SK-N-SH (cell line): ENCODE results near the gene PBOV1. TPM values are rescaled to one million over a fixed set of nuclear protein-coding genes. Genes with fewer than 3 reads are reported as not detected.

ENCODE experiments used
- CTCF ChIA-PET: fragments of 300-600, 350-600 bp; formaldehyde crosslinking; extraction: SDS; loops from one replicate; lab custom pipeline; 2021; lab: Yijun Ruan, JAX
- POLR2A ChIA-PET: fragments of 350-600 bp; sonication (Branson Sonifier 250); formaldehyde crosslinking; extraction: SDS; loops from one replicate; lab custom pipeline; 2020; ENCODE audit warnings: antibody characterized with exemption, inconsistent platforms; lab: Yijun Ruan, JAX
- DNase-seq: peaks from one replicate; pipeline ENCODE4 v3.0.0; 2012
- H2AFZ ChIP-seq: fragments of 200-600 bp; sonication (generic); 2 replicates; pipeline ENCODE4 v1.8.1; 2016; ENCODE audit warnings: antibody characterized with exemption, mild to moderate bottlenecking, low read depth
- H3F3A ChIP-seq: fragments of 200-600 bp; sonication (generic); replicated peaks from 2 replicates; pipeline ENCODE3; 2016; ENCODE audit warnings: antibody characterized with exemption, mild to moderate bottlenecking; ENCODE audit not compliant: insufficient read depth
- H3K27ac ChIP-seq, 2 experiments: fragments of 200-500 bp in 1 of 2; fragments of 200-600 bp in 1 of 2; sonication (Bioruptor generic) in 1 of 2; sonication (generic), shearing (Covaris generic) in 1 of 2; 2 replicates each; pipeline versions ENCODE4 v1.5.1 to v1.6.1; 2014 to 2016; ENCODE audit warnings: low read depth in 2 of 2, inconsistent platforms in 1 of 2, low read length in 1 of 2, mild to moderate bottlenecking in 1 of 2, mixed read lengths in 1 of 2
- H3K27me3 ChIP-seq: fragments of 200-600 bp; sonication (generic), shearing (Covaris generic); 2 replicates; pipeline ENCODE4 v1.6.1; 2016; ENCODE audit warnings: mixed run types; ENCODE audit not compliant: insufficient read depth
- H3K36me3 ChIP-seq, 2 experiments: fragments of 200-500 bp in 1 of 2; fragments of 200-600 bp in 1 of 2; sonication (Bioruptor generic) in 1 of 2; sonication (generic) in 1 of 2; replicated peaks in 1 of 2; 2 replicates each; pipeline versions ENCODE3 to v1.5.1; 2014 to 2016; ENCODE audit warnings: low read length in 1 of 2, mild to moderate bottlenecking in 1 of 2; ENCODE audit not compliant: insufficient read depth in 2 of 2, control insufficient read depth in 1 of 2
- H3K4me1 ChIP-seq, 2 experiments: fragments of 200-500 bp in 1 of 2; fragments of 200-600 bp in 1 of 2; sonication (Bioruptor generic) in 1 of 2; sonication (generic), shearing (Covaris generic) in 1 of 2; 2 replicates each; pipeline versions ENCODE4 v1.5.1 to v1.6.1; 2014 to 2016; ENCODE audit warnings: low read depth in 1 of 2, low read length in 1 of 2, mixed run types in 1 of 2; ENCODE audit not compliant: insufficient read depth in 2 of 2, control insufficient read depth in 1 of 2
- H3K4me2 ChIP-seq: fragments of 200-600 bp; sonication (generic), shearing (Covaris generic); 2 replicates; pipeline ENCODE4 v1.6.1; 2017; ENCODE audit warnings: mixed run types
- H3K4me3 ChIP-seq, 2 experiments: fragments of 200-500 bp in 1 of 2; fragments of 200-600 bp in 1 of 2; sonication (Bioruptor generic) in 1 of 2; sonication (generic), shearing (Covaris generic) in 1 of 2; 2 replicates each; pipeline versions ENCODE4 v1.5.1 to v1.8.1; 2014 to 2016; ENCODE audit warnings: low read depth in 2 of 2, inconsistent platforms in 1 of 2, low read length in 1 of 2, mild to moderate bottlenecking in 1 of 2, mixed read lengths in 1 of 2, moderate library complexity in 1 of 2
- H3K79me2 ChIP-seq: fragments of 200-600 bp; sonication (generic); 2 replicates; pipeline ENCODE4 v1.8.1; 2017; ENCODE audit warnings: mild to moderate bottlenecking; ENCODE audit not compliant: insufficient read depth
- H3K9ac ChIP-seq: fragments of 200-600 bp; sonication (generic); 2 replicates; pipeline ENCODE4 v1.6.1; 2017; ENCODE audit warnings: mixed run types
- H3K9me2 ChIP-seq: fragments of 200-600 bp; sonication (generic); 2 replicates; pipeline ENCODE4 v1.6.1; 2017; ENCODE audit warnings: mixed run types
- H3K9me3 ChIP-seq: fragments of 200-600 bp; sonication (generic); 2 replicates; pipeline ENCODE4 v1.6.1; 2017; ENCODE audit warnings: mixed run types, mild to moderate bottlenecking, moderate library complexity
- H4K20me1 ChIP-seq: fragments of 200-600 bp; sonication (generic); 2 replicates; pipeline ENCODE4 v1.6.1; 2017; ENCODE audit warnings: mild to moderate bottlenecking, mixed run types; ENCODE audit not compliant: insufficient read depth
- CHD2 ChIP-seq: fragments of 150-350 bp; IDR thresholded peaks from 2 replicates; pipeline ENCODE4 v1.6.1; 2018; ENCODE audit warnings: low read length; ENCODE audit not compliant: partially characterized antibody
- ELF1 ChIP-seq: IDR thresholded peaks from 2 replicates; pipeline ENCODE4 v1.4.0; 2012
- FOXJ3 ChIP-seq: sonication (generic); formaldehyde crosslinking; IDR thresholded peaks from 2 replicates; pipeline ENCODE4 v1.5.1; 2020; ENCODE audit warnings: mild to moderate bottlenecking, missing genetic modification reagents
- FOXM1 ChIP-seq: IDR thresholded peaks from 2 replicates; pipeline ENCODE4 v1.4.0; 2012; ENCODE audit warnings: low read depth, mild to moderate bottlenecking
- GATA2 ChIP-seq: sonication (generic); formaldehyde crosslinking; IDR thresholded peaks from 2 replicates; pipeline ENCODE4 v1.5.0; 2020; ENCODE audit warnings: mild to moderate bottlenecking, missing genetic modification reagents
- IRF3 ChIP-seq: fragments of 150-350 bp; IDR thresholded peaks from 2 replicates; pipeline ENCODE4 v1.6.1; 2016; ENCODE audit warnings: mild to moderate bottlenecking, low read depth, low read length
- JUND ChIP-seq: IDR thresholded peaks from 2 replicates; pipeline ENCODE4 v1.4.0; 2012
- MXI1 ChIP-seq: IDR thresholded peaks from 2 replicates; pipeline ENCODE4 v1.6.1; 2012; ENCODE audit warnings: mild to moderate bottlenecking, low read depth, low read length, improper control_type of control experiment
- RFX5 ChIP-seq: IDR thresholded peaks from 2 replicates; pipeline ENCODE4 v1.6.1; 2012; ENCODE audit warnings: mild to moderate bottlenecking, improper control_type of control experiment, low read length
- RXRA ChIP-seq: IDR thresholded peaks from 2 replicates; pipeline ENCODE4 v1.4.0; 2012; ENCODE audit warnings: low read depth, mild to moderate bottlenecking, borderline replicate concordance
- SMC3 ChIP-seq: IDR thresholded peaks from 2 replicates; pipeline ENCODE4 v1.6.1; 2012; ENCODE audit warnings: low read depth, low read length, improper control_type of control experiment
- USF2 ChIP-seq: fragments of 150-350 bp; IDR thresholded peaks from 2 replicates; pipeline ENCODE4 v1.6.1; 2017; ENCODE audit warnings: antibody characterized with exemption, low read length, low read depth, borderline replicate concordance
- WGBS: methylation state at CpG from one replicate; pipeline ENCODE4 v1.1.6; 2017; ENCODE audit warnings: low lambda C conversion rate; 5-methylcytosine and 5-hydroxymethylcytosine counted together
- polyA plus RNA-seq, 3 experiments: library from polyadenylated mRNA; depleted of rRNA; stranded (reverse); fragments of >200 nt; gene quantifications; 2 replicates each; pipeline ENCODE4 v1.2.3, GENCODE V29; 2012
- TF ChIP-seq, protein P1 (sequence below): IDR thresholded peaks from 2 replicates; pipeline ENCODE4 v1.4.0; 2012; ENCODE audit warnings: low read depth, borderline replicate concordance
- TF ChIP-seq, protein P2 (sequence below): IDR thresholded peaks from 2 replicates; pipeline ENCODE4 v1.4.0; 2012; ENCODE audit warnings: low read depth
- TF ChIP-seq, protein P3 (sequence below): IDR thresholded peaks from 2 replicates; pipeline ENCODE4 v1.4.0; 2012; ENCODE audit warnings: low read depth, borderline replicate concordance
- TF ChIP-seq, protein P4 (sequence below): fragments of 200-600 bp; sonication (generic); IDR thresholded peaks from 2 replicates; pipeline ENCODE4 v1.6.1; 2017; ENCODE audit warnings: antibody characterized with exemption, mild to moderate bottlenecking, moderate library complexity

The PBOV1 gene
- polyA plus RNA-seq, 1 of the 3 experiments (the other 2 are of a cell fraction) = not detected

- no peak overlapping the region for H3K27ac ChIP-seq
- H3K4me3 ChIP-seq = no peak overlapping the region
- DNase-seq = no peak
- CTCF ChIA-PET = no interaction called here
- H3K9ac ChIP-seq = no peak overlapping the region
- no peaks in the 10 kb centered on the region for H3K36me3 ChIP-seq
- H3K27me3 ChIP-seq = no peaks in the 10 kb centered on the region
- no peaks in the 10 kb centered on the region for H3K4me1 ChIP-seq
- no peak overlapping the region for H3K4me2 ChIP-seq
- no peaks in the 10 kb centered on the region for H3K79me2 ChIP-seq
- H4K20me1 ChIP-seq = no peaks in the 10 kb centered on the region
- TF ChIP-seq FOXM1 (no peak), GATA2 (no peak), USF2 (no peak), SMC3 (no peak), RFX5 (no peak), CHD2 (no peak)
- TF ChIP-seq, protein P1, sequence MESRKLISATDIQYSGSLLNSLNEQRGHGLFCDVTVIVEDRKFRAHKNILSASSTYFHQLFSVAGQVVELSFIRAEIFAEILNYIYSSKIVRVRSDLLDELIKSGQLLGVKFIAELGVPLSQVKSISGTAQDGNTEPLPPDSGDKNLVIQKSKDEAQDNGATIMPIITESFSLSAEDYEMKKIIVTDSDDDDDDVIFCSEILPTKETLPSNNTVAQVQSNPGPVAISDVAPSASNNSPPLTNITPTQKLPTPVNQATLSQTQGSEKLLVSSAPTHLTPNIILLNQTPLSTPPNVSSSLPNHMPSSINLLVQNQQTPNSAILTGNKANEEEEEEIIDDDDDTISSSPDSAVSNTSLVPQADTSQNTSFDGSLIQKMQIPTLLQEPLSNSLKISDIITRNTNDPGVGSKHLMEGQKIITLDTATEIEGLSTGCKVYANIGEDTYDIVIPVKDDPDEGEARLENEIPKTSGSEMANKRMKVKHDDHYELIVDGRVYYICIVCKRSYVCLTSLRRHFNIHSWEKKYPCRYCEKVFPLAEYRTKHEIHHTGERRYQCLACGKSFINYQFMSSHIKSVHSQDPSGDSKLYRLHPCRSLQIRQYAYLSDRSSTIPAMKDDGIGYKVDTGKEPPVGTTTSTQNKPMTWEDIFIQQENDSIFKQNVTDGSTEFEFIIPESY = no peak
- TF ChIP-seq, all 33 proteins: peak for 0
- POLR2A ChIA-PET = no interaction called here
- H3K9me2 ChIP-seq = no peaks in the 10 kb centered on the region
- no peak overlapping the region for H2AFZ ChIP-seq
- no peaks in the 10 kb centered on the region for H3F3A ChIP-seq
- H3K9me3 ChIP-seq = no peaks in the 10 kb centered on the region
- WGBS = 47% methylated on average over 3 of the region's 3 CpGs
These were observed 12.6 kb upstream of the PBOV1 start for GRCh38 chr6:138230759-138231380.

- no peaks in the 10 kb centered on the region for H3F3A ChIP-seq
- H3K79me2 ChIP-seq = no peaks in the 10 kb centered on the region
- CTCF ChIA-PET = no interaction called here
- no peak for DNase-seq
- no peaks in the 10 kb centered on the region for H3K9me2 ChIP-seq
- TF ChIP-seq, protein P2, sequence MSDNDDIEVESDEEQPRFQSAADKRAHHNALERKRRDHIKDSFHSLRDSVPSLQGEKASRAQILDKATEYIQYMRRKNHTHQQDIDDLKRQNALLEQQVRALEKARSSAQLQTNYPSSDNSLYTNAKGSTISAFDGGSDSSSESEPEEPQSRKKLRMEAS = no peak
- no peak for TF ChIP-seq FOXJ3 (CRISPR knock-in tag)
- TF ChIP-seq ELF1 = no peak
- TF ChIP-seq, protein P3, sequence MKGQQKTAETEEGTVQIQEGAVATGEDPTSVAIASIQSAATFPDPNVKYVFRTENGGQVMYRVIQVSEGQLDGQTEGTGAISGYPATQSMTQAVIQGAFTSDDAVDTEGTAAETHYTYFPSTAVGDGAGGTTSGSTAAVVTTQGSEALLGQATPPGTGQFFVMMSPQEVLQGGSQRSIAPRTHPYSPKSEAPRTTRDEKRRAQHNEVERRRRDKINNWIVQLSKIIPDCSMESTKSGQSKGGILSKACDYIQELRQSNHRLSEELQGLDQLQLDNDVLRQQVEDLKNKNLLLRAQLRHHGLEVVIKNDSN = no peak
- no peak for TF ChIP-seq IRF3
- TF ChIP-seq MXI1 = no peak
- no peak for TF ChIP-seq JUND
- TF ChIP-seq RXRA = no peak
- TF ChIP-seq, protein P4, sequence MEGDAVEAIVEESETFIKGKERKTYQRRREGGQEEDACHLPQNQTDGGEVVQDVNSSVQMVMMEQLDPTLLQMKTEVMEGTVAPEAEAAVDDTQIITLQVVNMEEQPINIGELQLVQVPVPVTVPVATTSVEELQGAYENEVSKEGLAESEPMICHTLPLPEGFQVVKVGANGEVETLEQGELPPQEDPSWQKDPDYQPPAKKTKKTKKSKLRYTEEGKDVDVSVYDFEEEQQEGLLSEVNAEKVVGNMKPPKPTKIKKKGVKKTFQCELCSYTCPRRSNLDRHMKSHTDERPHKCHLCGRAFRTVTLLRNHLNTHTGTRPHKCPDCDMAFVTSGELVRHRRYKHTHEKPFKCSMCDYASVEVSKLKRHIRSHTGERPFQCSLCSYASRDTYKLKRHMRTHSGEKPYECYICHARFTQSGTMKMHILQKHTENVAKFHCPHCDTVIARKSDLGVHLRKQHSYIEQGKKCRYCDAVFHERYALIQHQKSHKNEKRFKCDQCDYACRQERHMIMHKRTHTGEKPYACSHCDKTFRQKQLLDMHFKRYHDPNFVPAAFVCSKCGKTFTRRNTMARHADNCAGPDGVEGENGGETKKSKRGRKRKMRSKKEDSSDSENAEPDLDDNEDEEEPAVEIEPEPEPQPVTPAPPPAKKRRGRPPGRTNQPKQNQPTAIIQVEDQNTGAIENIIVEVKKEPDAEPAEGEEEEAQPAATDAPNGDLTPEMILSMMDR = no peak
- TF ChIP-seq FOXM1 = no peak
- TF ChIP-seq, all 33 proteins: peak for 0
- Histone ChIP-seq H2AFZ (no peak overlapping the region), H3K36me3 (no peaks in the 10 kb centered on the region), H3K27me3 (no peaks in the 10 kb centered on the region), H3K27ac (no peak overlapping the region), H3K9ac (no peak overlapping the region), H3K4me2 (no peak overlapping the region), H4K20me1 (no peaks in the 10 kb centered on the region), H3K4me1 (no peaks in the 10 kb centered on the region), H3K9me3 (no peaks in the 10 kb centered on the region), H3K4me3 (no peak overlapping the region)
- POLR2A ChIA-PET = no interaction called here
These were observed 11.9 kb upstream of the PBOV1 start for GRCh38 chr6:138230221-138230620.
